K562 (cell line): ENCODE data around the gene ATP1A2. TPM values are rescaled to one million over a fixed set of nuclear protein-coding genes. Genes with fewer than 3 reads are reported as not detected.

Experiments used
- ATAC-seq: fragments of 200-7000 bp; cut with Tn5 transposase; 3 replicates; pipeline ENCODE4 v1.9.1; 2020; ENCODE audit warnings: moderate library complexity
- BruUV-seq: library from RNA; stranded (reverse); fragments of 400-500 nt; replicated peaks from 2 replicates; lab custom pipeline; 2021; lab: Mats Ljungman, UMichigan
- CTCF ChIA-PET: fragments of 300-600 bp; formaldehyde crosslinking; extraction: SDS; loops from one replicate; lab custom pipeline; 2021; ENCODE audit warnings: low intra/inter-chr PET ratio; lab: Yijun Ruan, JAX
- POLR2A ChIA-PET: fragments of 300-600, 350-650 bp; sonication (Branson Sonifier 250); formaldehyde crosslinking; extraction: SDS; loops from one replicate; lab custom pipeline; 2021; ENCODE audit warnings: antibody characterized with exemption, inconsistent platforms; lab: Yijun Ruan, JAX
- DNase-seq, 4 experiments: peaks; one replicate each; pipeline versions ENCODE4 v3.0.0 to v3.0.0-alpha.2; 2011 to 2018; ENCODE audit warnings: low spot score in 3 of 4, mixed read lengths in 3 of 4; ENCODE audit errors: extremely low read depth in 1 of 4
- FAIRE-seq: peaks from 2 replicates; lab custom pipeline; 2011; peaks lifted over from hg19 to GRCh38; lab: Jason Lieb, UNC
- H2AFZ ChIP-seq: 2 replicates; pipeline ENCODE4 v1.6.0; 2011; ENCODE audit warnings: low read depth, low read length, control low read depth, inconsistent platforms
- H3K27ac ChIP-seq: fragments of 200-600 bp; 3 replicates; pipeline ENCODE4 v1.8.0; 2011; ENCODE audit warnings: low read depth, mild to moderate bottlenecking, control low read depth, inconsistent platforms, low read length, moderate library complexity, mixed read lengths; ENCODE audit errors: extremely low read depth
- H3K27me3 ChIP-seq, 2 experiments: fragments of 300-600 bp in 1 of 2; 2 replicates in 1 of 2; 3 replicates in 1 of 2; pipeline versions ENCODE4 v1.6.0 to v1.8.0; 2011; ENCODE audit warnings: inconsistent platforms in 2 of 2, low read length in 2 of 2, mild to moderate bottlenecking in 1 of 2, mixed read lengths in 1 of 2, moderate library complexity in 1 of 2; ENCODE audit not compliant: control insufficient read depth in 2 of 2, insufficient read depth in 2 of 2
- H3K36me3 ChIP-seq: fragments of 300-600 bp; 3 replicates; pipeline ENCODE4 v1.8.0; 2011; ENCODE audit warnings: mild to moderate bottlenecking, low read length, inconsistent platforms; ENCODE audit not compliant: control insufficient read depth, insufficient read depth
- H3K4me1 ChIP-seq, 2 experiments: fragments of 200-600 bp in 1 of 2; replicated peaks in 1 of 2; 2 replicates in 1 of 2; 3 replicates in 1 of 2; pipeline versions ENCODE4 v1.5.1 to v1.8.0; 2011; ENCODE audit warnings: inconsistent platforms in 2 of 2, low read length in 2 of 2, mild to moderate bottlenecking in 1 of 2, mixed read lengths in 1 of 2, moderate library complexity in 1 of 2; ENCODE audit not compliant: control insufficient read depth in 2 of 2, insufficient read depth in 2 of 2
- H3K4me2 ChIP-seq: 2 replicates; pipeline ENCODE4 v1.6.1; 2011; ENCODE audit warnings: low read length, control low read depth, inconsistent platforms, mixed read lengths; ENCODE audit not compliant: insufficient read depth
- H3K4me3 ChIP-seq: fragments of 200-600 bp; sonication (generic), shearing (Covaris generic); 2 replicates; pipeline ENCODE4 v1.5.1; 2016; ENCODE audit warnings: control low read depth, inconsistent platforms
- H3K79me2 ChIP-seq: fragments of 200-600 bp; 3 replicates; pipeline ENCODE4 v1.8.0; 2011; ENCODE audit warnings: low read length, inconsistent platforms; ENCODE audit not compliant: control insufficient read depth, insufficient read depth
- H3K9ac ChIP-seq, 2 experiments: 2 replicates each; pipeline versions ENCODE4 v1.6.0 to v1.6.1; 2011; ENCODE audit warnings: low read depth in 2 of 2, low read length in 2 of 2, control low read depth in 1 of 2, inconsistent platforms in 1 of 2, mild to moderate bottlenecking in 1 of 2, mixed read lengths in 1 of 2; ENCODE audit not compliant: insufficient read depth in 1 of 2
- H3K9me1 ChIP-seq: one replicate; pipeline ENCODE4 v1.6.0; 2011; ENCODE audit warnings: inconsistent platforms, mild to moderate bottlenecking, low read length, moderate library complexity; ENCODE audit not compliant: control insufficient read depth, insufficient read depth
- H3K9me3 ChIP-seq: replicated peaks from 2 replicates; pipeline ENCODE4 v1.5.1; 2011; ENCODE audit warnings: low read depth, low read length, inconsistent platforms; ENCODE audit not compliant: control insufficient read depth, insufficient read depth
- H4K20me1 ChIP-seq: replicated peaks from 2 replicates; pipeline ENCODE4 v1.6.1; 2011; ENCODE audit warnings: low read length, inconsistent platforms, mixed read lengths; ENCODE audit not compliant: control insufficient read depth, insufficient read depth
- HNRNPH1 ChIP-seq: fragments of 200-400 bp; formaldehyde crosslinking; optimal IDR thresholded peaks from 2 replicates; pipeline ENCODE3; 2017; ENCODE audit warnings: low read depth, mild to moderate bottlenecking, low read length, moderate library complexity
- MTA1 ChIP-seq: fragments of 450-650 bp; IDR thresholded peaks from 2 replicates; pipeline ENCODE4 v1.6.1; 2017; ENCODE audit warnings: borderline replicate concordance
- NEUROD1 ChIP-seq: fragments of 150-350 bp; IDR thresholded peaks from 2 replicates; pipeline ENCODE4 v1.6.1; 2014; ENCODE audit warnings: borderline replicate concordance, low read length, low read depth; ENCODE audit not compliant: partially characterized antibody
- SIRT6 ChIP-seq: IDR thresholded peaks from one replicate; pipeline ENCODE4 v1.6.1; 2012; ENCODE audit warnings: low read depth, mild to moderate bottlenecking, control low read depth, inconsistent platforms, low read length, moderate library complexity
- SRSF9 ChIP-seq: fragments of 200-400 bp; formaldehyde crosslinking; IDR thresholded peaks from 2 replicates; pipeline ENCODE4 v1.6.1; 2017; ENCODE audit warnings: low read depth, low read length, borderline replicate concordance
- TOE1 ChIP-seq, 2 experiments: fragments of 450-650 bp in 1 of 2; sonication (generic) in 1 of 2; formaldehyde crosslinking in 1 of 2; IDR thresholded peaks; 2 replicates each; pipeline versions ENCODE4 v1.7.1 to v1.8.0; 2016 to 2022; ENCODE audit warnings: borderline replicate concordance in 2 of 2, mild to moderate bottlenecking in 2 of 2, antibody characterized with exemption in 1 of 2, inconsistent platforms in 1 of 2, low read depth in 1 of 2, missing genetic modification reagents in 1 of 2, moderate library complexity in 1 of 2
- XRCC5 ChIP-seq: fragments of 200-400 bp; formaldehyde crosslinking; IDR thresholded peaks from 2 replicates; pipeline ENCODE4 v1.6.1; 2017; ENCODE audit warnings: low read depth, mild to moderate bottlenecking, low read length
- ZNF384 ChIP-seq: IDR thresholded peaks from 2 replicates; pipeline ENCODE4 v1.6.1; 2012; ENCODE audit warnings: low read depth, low read length, improper control_type of control experiment
- WGBS: fragments of 100-300 bp; shearing (Covaris generic); methylation state at CpG from one replicate; pipeline ENCODE4 v1.1.6; 2016; ENCODE audit warnings: low coverage, mixed read lengths; ENCODE audit not compliant: insufficient coverage; ENCODE audit errors: missing lambda C conversion rate; 5-methylcytosine and 5-hydroxymethylcytosine counted together
- in situ Hi-C: fragments of 300-500 bp; cut with MboI; formaldehyde crosslinking; loops from 4 replicates; pipeline ENCODE4 v1.15.0; 2018; ENCODE audit warnings: inconsistent platforms, mixed read lengths
- intact Hi-C: fragments of 100-400 bp; cut with micrococcal nuclease; formaldehyde crosslinking; loops from 2 replicates; pipeline ENCODE4 v1.14.2; 2022
- polyA plus RNA-seq, 8 experiments: library from polyadenylated mRNA; depleted of rRNA in 4 of 8; stranded (reverse) in 5 of 8; unstranded in 3 of 8; fragments of >200 nt; fragmentation: Nextera tagmentation in 2 of 8; fragmentation: Illumina TruSeq in 1 of 8; extraction: Ambion mirVana in 2 of 8; extraction: Trizol in 1 of 8; gene quantifications; 2 replicates each; pipeline versions ENCODE4 v1.2.1 to v1.2.3, GENCODE V29; 2011 to 2014; ENCODE audit warnings: inconsistent platforms in 1 of 8, missing spikeins in 1 of 8
- total RNA-seq, 7 experiments: library from RNA; depleted of rRNA in 6 of 7; stranded (reverse); fragments of >200 nt in 6 of 7; fragmentation: Illumina TruSeq in 2 of 7; extraction: Trizol in 2 of 7; gene quantifications; 2 replicates each; pipeline versions ENCODE4 v1.2.1 to v1.2.3, GENCODE V29; 2011 to 2021; ENCODE audit warnings: low replicate concordance in 1 of 7
- TF ChIP-seq, protein P1 (sequence below): sonication (generic); formaldehyde crosslinking; IDR thresholded peaks from 2 replicates; pipeline ENCODE4 v1.8.1; 2023; ENCODE audit warnings: mild to moderate bottlenecking, missing genetic modification reagents
- TF ChIP-seq, protein P2 (sequence below): fragments of 250-450 bp; sonication (Bioruptor Pico); IDR thresholded peaks from 2 replicates; pipeline ENCODE4 v1.8.0; 2022; ENCODE audit warnings: inconsistent platforms
- TF ChIP-seq, protein P3 (sequence below), 2 experiments: fragments of 450-650 bp in 1 of 2; sonication (generic) in 1 of 2; formaldehyde crosslinking; conservative IDR thresholded peaks; 2 replicates each; pipeline versions ENCODE4 v1.4.0 to v1.8.1; 2020 to 2022; ENCODE audit warnings: mild to moderate bottlenecking in 1 of 2, missing genetic modification reagents in 1 of 2

ATP1A2 gene
- total and polyA plus RNA-seq, 9 of the 15 experiments (the other 6 are each of a cell fraction or from before 2014, with no cell fraction given): 0.04 to 0.11 (median 0.09) TPM; not detected in 6

DNA sequence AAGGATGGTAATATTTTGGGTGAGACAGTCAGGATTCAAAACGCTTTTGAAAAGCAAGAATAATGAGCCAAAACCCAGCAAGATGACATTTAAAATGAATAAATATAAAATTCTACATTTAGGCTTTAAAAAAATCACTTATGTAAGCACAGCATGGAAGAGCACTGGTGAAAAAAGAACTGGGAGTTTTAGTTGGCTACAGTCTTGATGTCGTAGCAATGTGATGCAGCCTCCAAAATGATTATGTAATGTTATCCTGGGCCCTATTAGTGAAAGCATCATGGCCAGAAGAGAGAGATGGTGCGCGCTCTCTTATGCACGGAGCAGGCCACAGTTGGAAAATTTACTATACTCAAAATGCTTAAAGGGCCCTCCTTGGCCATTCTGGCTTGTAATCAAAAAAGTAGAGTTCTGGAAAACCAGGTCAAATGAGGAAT, 29.1 kb upstream of the ATP1A2 start (continued):
- TF ChIP-seq, protein P1, sequence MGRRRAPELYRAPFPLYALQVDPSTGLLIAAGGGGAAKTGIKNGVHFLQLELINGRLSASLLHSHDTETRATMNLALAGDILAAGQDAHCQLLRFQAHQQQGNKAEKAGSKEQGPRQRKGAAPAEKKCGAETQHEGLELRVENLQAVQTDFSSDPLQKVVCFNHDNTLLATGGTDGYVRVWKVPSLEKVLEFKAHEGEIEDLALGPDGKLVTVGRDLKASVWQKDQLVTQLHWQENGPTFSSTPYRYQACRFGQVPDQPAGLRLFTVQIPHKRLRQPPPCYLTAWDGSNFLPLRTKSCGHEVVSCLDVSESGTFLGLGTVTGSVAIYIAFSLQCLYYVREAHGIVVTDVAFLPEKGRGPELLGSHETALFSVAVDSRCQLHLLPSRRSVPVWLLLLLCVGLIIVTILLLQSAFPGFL (CRISPR knock-in tag): no peak
- no peak for TF ChIP-seq SRSF9
- TF ChIP-seq HNRNPH1: no peak
- TF ChIP-seq, protein P2, sequence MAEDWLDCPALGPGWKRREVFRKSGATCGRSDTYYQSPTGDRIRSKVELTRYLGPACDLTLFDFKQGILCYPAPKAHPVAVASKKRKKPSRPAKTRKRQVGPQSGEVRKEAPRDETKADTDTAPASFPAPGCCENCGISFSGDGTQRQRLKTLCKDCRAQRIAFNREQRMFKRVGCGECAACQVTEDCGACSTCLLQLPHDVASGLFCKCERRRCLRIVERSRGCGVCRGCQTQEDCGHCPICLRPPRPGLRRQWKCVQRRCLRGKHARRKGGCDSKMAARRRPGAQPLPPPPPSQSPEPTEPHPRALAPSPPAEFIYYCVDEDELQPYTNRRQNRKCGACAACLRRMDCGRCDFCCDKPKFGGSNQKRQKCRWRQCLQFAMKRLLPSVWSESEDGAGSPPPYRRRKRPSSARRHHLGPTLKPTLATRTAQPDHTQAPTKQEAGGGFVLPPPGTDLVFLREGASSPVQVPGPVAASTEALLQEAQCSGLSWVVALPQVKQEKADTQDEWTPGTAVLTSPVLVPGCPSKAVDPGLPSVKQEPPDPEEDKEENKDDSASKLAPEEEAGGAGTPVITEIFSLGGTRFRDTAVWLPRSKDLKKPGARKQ: no peak
- TF ChIP-seq MTA1: no peak
- no peak for TF ChIP-seq TOE1 (IDR thresholded peaks at IDR 0.05; ENCODE audit: borderline replicate concordance)
- TF ChIP-seq TOE1 (CRISPR knock-in tag; IDR thresholded peaks at IDR 0.05; ENCODE audit: borderline replicate concordance, low read depth): no peak

DNA sequence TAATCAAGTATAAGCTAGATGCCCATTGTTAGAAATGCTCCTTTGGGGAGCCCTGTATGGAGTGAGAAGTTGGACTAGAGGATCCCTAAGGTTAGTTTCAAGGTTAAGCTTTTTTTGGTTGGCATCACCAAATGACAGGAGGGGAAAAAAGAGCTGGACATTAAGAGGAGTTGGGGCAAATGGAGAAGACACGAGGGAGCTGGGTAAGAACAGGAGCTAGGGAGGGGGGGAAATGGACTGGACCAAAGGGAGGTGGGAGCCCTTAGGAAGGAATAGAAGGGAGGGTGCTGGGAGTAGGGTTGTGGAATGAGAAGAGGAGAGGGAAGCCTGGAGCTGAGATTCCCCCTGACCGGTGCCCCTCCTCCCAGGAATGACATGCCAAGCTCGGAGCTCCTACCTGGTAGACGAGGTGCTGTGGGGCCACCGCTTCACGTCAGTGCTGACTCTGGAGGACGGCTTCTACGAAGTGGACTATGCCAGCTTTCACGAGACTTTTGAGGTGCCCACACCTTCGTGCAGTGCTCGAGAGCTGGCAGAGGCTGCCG, 28.4 kb upstream of the ATP1A2 start:
- ATAC-seq: no peak
- TF ChIP-seq XRCC5: no peak
- no peak for TF ChIP-seq ZNF384
- TF ChIP-seq, protein P3, sequence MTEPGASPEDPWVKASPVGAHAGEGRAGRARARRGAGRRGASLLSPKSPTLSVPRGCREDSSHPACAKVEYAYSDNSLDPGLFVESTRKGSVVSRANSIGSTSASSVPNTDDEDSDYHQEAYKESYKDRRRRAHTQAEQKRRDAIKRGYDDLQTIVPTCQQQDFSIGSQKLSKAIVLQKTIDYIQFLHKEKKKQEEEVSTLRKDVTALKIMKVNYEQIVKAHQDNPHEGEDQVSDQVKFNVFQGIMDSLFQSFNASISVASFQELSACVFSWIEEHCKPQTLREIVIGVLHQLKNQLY (CRISPR knock-in tag; conservative IDR thresholded peaks at IDR 0.05): no peak
- TF ChIP-seq NEUROD1: no peak
- TF ChIP-seq SIRT6: no peak
- TF ChIP-seq, all 486 proteins: peak for 0
- ChIA-PET POLR2A (interaction anchor here (1.5 kb wide), 1 partner anchor 204 kb away, joined by 4 read pairs; no protein-coding TSS in a partner anchor), CTCF (interaction anchor here (1.0 kb wide), 1 partner anchor 289 kb away, joined by 3 read pairs; no protein-coding TSS in a partner anchor)
- Histone ChIP-seq H3K9me1 (no peaks in the 10 kb centered on the region), H3K9ac (no peak overlapping the region), H3K4me2 (no peak overlapping the region), H2AFZ (no peak overlapping the region), H3K79me2 (no peaks in the 10 kb centered on the region), H4K20me1 (peaks cover 7% of the 10 kb centered on the region; the same call in 1 of the 2 replicates), H3K4me3 (no peak overlapping the region), H3K9me3 (no peaks in the 10 kb centered on the region), H3K36me3 (no peaks in the 10 kb centered on the region), H3K27ac (no peak overlapping the region), H3K27me3 (peaks cover 0 to 5% of the 10 kb centered on the region in 2 experiments; a peak in 1 of 5 replicates), H3K4me1 (peaks cover 0 to 16% of the 10 kb centered on the region in 2 experiments; a peak in 1 of 5 replicates)
- 24% methylated on average over 9 of the region's 12 CpGs for WGBS
- BruUV-seq: no TSS peak
- in situ Hi-C loops: no loop called here
- intact Hi-C loops: no loop called here
- FAIRE-seq: no peak
- DNase-seq: no peak
